ENCODE data around the gene CERS2.
A peak's percentile ranks its signal among the peaks of the same experiment; 100 is the strongest.

The CERS2 gene

GRCh38 chr1:150997949-150998348 lies 23.3 kb upstream of the CERS2 start:
- no peak for DNase-seq

- no peak for DNase-seq
Observed at GRCh38 chr1:150997126-150997872, 22.7 kb upstream of the CERS2 start.

GRCh38 chr1:150995896-150996295 lies 21.3 kb upstream of the CERS2 start:
- DNase-seq = peak in 13 of 56 donors; percentile 6 to 47 (median 23)

GRCh38 chr1:150995460-150995859 lies 20.8 kb upstream of the CERS2 start:
- DNase-seq = no peak

- DNase-seq = no peak
Observed at GRCh38 chr1:150994248-150994647, 19.6 kb upstream of the CERS2 start.

GRCh38 chr1:150992626-150993025 lies 18.0 kb upstream of the CERS2 start:
- no peak for DNase-seq

GRCh38 chr1:150987924-150988323 lies 13.3 kb upstream of the CERS2 start:
- no peak for DNase-seq

- DNase-seq = no peak
Observed at GRCh38 chr1:150985179-150985825, 10.7 kb upstream of the CERS2 start.

- DNase-seq = no peak
Observed at GRCh38 chr1:150981805-150982712, 7.4 kb upstream of the CERS2 start, which contains the start of gene ANXA9. Gene ANXA9, plus strand, starts transcription at chr1:150982292. Its CDS starts 814 bp downstream, at chr1:150983106.

- no peak for DNase-seq
Observed at GRCh38 chr1:150981177-150981804, 6.7 kb upstream of the CERS2 start.

GRCh38 chr1:150979092-150980056 lies 4.7 kb upstream of the CERS2 start:
- peak in 53 of 56 donors; percentile 11 to 95 (median 70) for DNase-seq

GRCh38 chr1:150976879-150977694 lies 2.5 kb upstream of the CERS2 start:
- peak in 51 of 56 donors; percentile 17 to 91 (median 63) for DNase-seq

GRCh38 chr1:150976401-150976821 lies 1.8 kb upstream of the CERS2 start:
- no peak for DNase-seq

GRCh38 chr1:150973836-150974579 lies 627 bp downstream of the CERS2 start:
- peak in 35 of 56 donors; percentile 12 to 79 (median 46) for DNase-seq

- peak in 7 of 56 donors; percentile 27 to 53 (median 38) for DNase-seq
Observed at GRCh38 chr1:150973258-150973835, 1.3 kb downstream of the CERS2 start.

GRCh38 chr1:150972417-150972940 lies 2.2 kb downstream of the CERS2 start:
- no peak for DNase-seq

All from nucleus accumbens (tissue), 56 donors.